Measurements from ENCODE around the gene MRS2. TPM values are rescaled to one million over a fixed set of nuclear protein-coding genes. Genes with fewer than 3 reads are reported as not detected.

The MRS2 gene
- total RNA-seq, 2 donors from 2014 or later, result 27.1 to 27.5 TPM

DNA sequence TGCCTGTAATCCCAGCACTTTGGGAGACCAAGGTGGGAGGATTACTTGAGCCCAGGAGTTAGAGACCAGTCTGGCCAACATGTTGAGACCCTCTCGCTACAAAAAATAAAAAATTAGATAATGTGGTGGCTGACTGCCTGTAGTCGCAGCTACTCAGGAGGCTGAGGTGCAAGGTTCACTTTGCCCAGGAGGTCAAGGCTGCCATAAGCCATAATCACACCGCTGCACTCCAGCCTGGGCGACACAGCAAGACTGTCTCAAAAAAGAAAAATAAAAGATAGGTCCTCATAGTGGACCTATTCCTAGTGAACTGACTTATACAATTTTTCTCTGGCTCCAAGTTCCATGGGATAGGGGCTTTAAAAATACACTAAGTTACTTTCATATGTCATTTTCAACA, 41.9 kb downstream of the MRS2 start:
- H3K9me3 ChIP-seq, result no peaks in the 10 kb centered on the region
- H3K27ac ChIP-seq, result no peak overlapping the region
- no peaks in the 10 kb centered on the region for H3K4me1 ChIP-seq (replicated peaks)
- no peak overlapping the region for H3K4me3 ChIP-seq
- no peak for TF ChIP-seq POLR2A (IDR thresholded peaks at IDR 0.05)
- no peak for TF ChIP-seq POLR2AphosphoS5 (IDR thresholded peaks at IDR 0.05)
- TF ChIP-seq, protein P1, sequence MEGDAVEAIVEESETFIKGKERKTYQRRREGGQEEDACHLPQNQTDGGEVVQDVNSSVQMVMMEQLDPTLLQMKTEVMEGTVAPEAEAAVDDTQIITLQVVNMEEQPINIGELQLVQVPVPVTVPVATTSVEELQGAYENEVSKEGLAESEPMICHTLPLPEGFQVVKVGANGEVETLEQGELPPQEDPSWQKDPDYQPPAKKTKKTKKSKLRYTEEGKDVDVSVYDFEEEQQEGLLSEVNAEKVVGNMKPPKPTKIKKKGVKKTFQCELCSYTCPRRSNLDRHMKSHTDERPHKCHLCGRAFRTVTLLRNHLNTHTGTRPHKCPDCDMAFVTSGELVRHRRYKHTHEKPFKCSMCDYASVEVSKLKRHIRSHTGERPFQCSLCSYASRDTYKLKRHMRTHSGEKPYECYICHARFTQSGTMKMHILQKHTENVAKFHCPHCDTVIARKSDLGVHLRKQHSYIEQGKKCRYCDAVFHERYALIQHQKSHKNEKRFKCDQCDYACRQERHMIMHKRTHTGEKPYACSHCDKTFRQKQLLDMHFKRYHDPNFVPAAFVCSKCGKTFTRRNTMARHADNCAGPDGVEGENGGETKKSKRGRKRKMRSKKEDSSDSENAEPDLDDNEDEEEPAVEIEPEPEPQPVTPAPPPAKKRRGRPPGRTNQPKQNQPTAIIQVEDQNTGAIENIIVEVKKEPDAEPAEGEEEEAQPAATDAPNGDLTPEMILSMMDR (IDR thresholded peaks at IDR 0.05), result no peak
- DNase-seq (ENCODE audit: low spot score), result no peak
- intact Hi-C loops (cut with DNase I), result no loop called here
- no peaks in the 10 kb centered on the region for H3K27me3 ChIP-seq (replicated peaks; ENCODE audit: insufficient read depth)
- H3K36me3 ChIP-seq, result no peaks in the 10 kb centered on the region
- 95% methylated on average over 4 of the region's 4 CpGs for WGBS

DNA sequence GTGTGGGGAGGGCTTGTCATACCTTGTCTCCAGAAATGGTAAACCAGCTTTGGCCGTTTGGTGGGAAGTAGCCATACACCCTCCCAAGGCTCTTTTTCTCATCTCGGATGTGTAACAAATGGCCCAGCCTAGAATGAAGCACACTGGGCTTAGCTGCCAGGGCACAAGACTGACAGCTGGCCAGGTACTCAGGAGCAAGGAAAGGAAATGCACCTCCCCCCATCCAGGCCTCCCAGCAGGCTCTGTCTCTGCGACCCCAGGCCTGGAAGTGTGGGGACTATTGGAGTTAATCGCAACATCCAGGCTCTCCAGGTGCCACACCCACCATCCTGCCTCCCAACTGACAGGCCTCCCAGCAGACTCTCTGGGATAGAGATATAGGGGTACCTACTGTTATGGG, 43.0 kb downstream of the MRS2 start:
- Histone ChIP-seq H3K36me3 (no peaks in the 10 kb centered on the region), H3K4me1 (replicated peaks) (no peaks in the 10 kb centered on the region), H3K4me3 (no peak overlapping the region), H3K27me3 (replicated peaks; ENCODE audit: insufficient read depth) (no peaks in the 10 kb centered on the region), H3K9me3 (no peaks in the 10 kb centered on the region), H3K27ac (no peak overlapping the region)
- DNase-seq (ENCODE audit: low spot score), result no peak
- no peak for TF ChIP-seq POLR2AphosphoS5 (IDR thresholded peaks at IDR 0.05)
- no peak for TF ChIP-seq POLR2A (IDR thresholded peaks at IDR 0.05)
- 74% methylated on average over 4 of the region's 4 CpGs for WGBS
- intact Hi-C loops (cut with DNase I), result no loop called here

DNA sequence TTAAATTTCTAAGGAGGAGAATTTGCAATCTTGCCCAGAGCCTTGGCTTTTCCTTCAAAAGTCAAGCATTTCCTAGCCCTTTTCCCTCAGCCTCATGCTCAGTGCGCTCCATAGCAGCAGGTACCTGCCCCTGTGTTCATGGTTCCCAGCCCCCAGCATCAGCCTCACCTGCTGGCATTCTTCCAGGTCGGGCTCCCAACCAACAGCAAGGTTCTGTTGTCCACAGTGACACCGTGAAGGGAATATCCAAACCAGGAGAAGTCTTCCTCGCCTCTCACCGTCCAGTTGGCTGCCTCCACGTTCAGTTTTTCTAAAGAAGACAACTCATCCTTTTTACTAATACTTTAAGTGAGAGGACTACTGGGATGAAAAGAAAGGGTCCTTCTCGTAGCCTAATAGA, 43.9 kb downstream of the MRS2 start:
- Histone ChIP-seq H3K27me3 (replicated peaks; ENCODE audit: insufficient read depth) (no peaks in the 10 kb centered on the region), H3K27ac (no peak overlapping the region), H3K4me3 (no peak overlapping the region), H3K9me3 (no peaks in the 10 kb centered on the region), H3K36me3 (no peaks in the 10 kb centered on the region), H3K4me1 (replicated peaks) (no peaks in the 10 kb centered on the region)
- TF ChIP-seq POLR2A (IDR thresholded peaks at IDR 0.05), result no peak
- TF ChIP-seq POLR2AphosphoS5 (IDR thresholded peaks at IDR 0.05), result no peak
- TF ChIP-seq, protein P1 (IDR thresholded peaks at IDR 0.05), result no peak
- WGBS, result 90% methylated on average over 7 of the region's 7 CpGs
- DNase-seq (ENCODE audit: low spot score), result no peak
- intact Hi-C loops (cut with DNase I), result no loop called here

DNA sequence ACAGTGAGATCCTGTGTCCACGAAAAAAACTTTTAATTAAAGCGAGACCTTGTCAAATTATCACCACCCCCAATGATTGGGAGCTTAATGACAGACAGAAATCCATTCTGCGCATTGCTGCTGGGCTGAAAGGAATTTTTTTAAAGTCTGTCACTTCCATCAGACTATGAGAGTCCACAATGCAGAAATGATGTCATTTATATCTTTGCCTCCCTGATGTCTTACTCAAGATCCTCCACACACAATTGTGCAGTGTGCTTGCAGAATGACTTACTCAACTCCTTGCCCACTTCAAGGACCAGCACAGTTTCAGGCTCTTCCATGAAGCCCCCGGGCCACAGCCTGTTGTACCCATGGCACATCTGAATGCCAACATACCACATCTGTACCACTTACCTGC, 45.7 kb downstream of the MRS2 start:
- intact Hi-C loops (cut with DNase I), result no loop called here
- no peaks in the 10 kb centered on the region for H3K4me1 ChIP-seq (replicated peaks)
- H3K9me3 ChIP-seq, result no peaks in the 10 kb centered on the region
- DNase-seq (ENCODE audit: low spot score), result no peak
- no peaks in the 10 kb centered on the region for H3K36me3 ChIP-seq
- H3K4me3 ChIP-seq, result no peak overlapping the region
- H3K27ac ChIP-seq, result no peak overlapping the region
- 81% methylated on average over 4 of the region's 4 CpGs for WGBS
- no peaks in the 10 kb centered on the region for H3K27me3 ChIP-seq (replicated peaks; ENCODE audit: insufficient read depth)
- TF ChIP-seq, protein P1 (IDR thresholded peaks at IDR 0.05), result no peak
- no peak for TF ChIP-seq POLR2A (IDR thresholded peaks at IDR 0.05)
- TF ChIP-seq POLR2AphosphoS5 (IDR thresholded peaks at IDR 0.05), result no peak

DNA sequence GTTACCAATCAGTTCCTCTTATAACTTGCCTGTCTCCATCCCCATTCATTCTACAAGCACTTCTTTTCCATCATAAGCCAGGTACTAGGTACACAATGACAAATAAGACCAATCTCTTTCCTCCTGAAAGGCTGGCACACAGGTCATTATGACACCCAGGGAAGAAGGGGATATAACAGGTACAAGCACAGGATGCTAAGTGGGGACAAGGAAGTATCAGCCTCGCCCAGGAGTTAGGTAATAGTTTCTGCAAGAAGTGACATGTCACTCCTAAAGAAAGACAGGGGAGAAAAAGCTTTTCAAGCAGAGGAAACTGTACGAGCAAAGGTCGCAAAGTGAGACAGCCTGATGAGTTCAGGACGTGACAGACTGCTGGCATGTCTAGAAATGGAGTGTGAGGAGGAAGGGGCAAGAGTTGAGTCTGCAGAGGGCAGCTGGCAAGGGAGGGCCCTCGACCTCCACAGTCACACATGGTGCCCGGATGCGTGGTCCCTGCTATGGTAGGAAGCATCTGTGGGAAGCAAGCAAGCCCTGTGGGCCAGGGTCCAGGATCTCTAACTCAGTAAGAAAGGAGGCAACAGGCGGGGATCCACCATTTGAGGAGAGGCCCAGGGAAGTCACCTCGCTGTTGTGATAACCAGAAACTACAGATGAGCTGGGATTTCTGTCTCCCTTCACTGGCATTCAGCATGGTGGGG, 46.2 kb downstream of the MRS2 start:
- no peak for TF ChIP-seq POLR2AphosphoS5 (IDR thresholded peaks at IDR 0.05)
- TF ChIP-seq, protein P1 (IDR thresholded peaks at IDR 0.05), result no peak
- TF ChIP-seq POLR2A (IDR thresholded peaks at IDR 0.05), result no peak
- 74% methylated on average over 9 of the region's 9 CpGs for WGBS
- Histone ChIP-seq H3K36me3 (no peaks in the 10 kb centered on the region), H3K4me3 (no peak overlapping the region), H3K9me3 (no peaks in the 10 kb centered on the region), H3K27me3 (replicated peaks; ENCODE audit: insufficient read depth) (no peaks in the 10 kb centered on the region), H3K4me1 (replicated peaks) (no peaks in the 10 kb centered on the region), H3K27ac (no peak overlapping the region)
- intact Hi-C loops (cut with DNase I), result no loop called here
- no peak for DNase-seq (ENCODE audit: low spot score)
